Measurements from ENCODE around the gene ATP8A1.

Gene ATP8A1

GRCh38 chr4:42489095-42489494 lies 167.8 kb downstream of the ATP8A1 start:
- no peak for TF ChIP-seq RAD21 (IDR thresholded peaks at IDR 0.05; ENCODE audit: low read depth)
- no peak for TF ChIP-seq TEAD4 (IDR thresholded peaks at IDR 0.05)
- TF ChIP-seq FOXM1 (IDR thresholded peaks at IDR 0.05; ENCODE audit: borderline replicate concordance, low read depth): no peak
- TF ChIP-seq REST (IDR thresholded peaks at IDR 0.05; ENCODE audit: low read depth): no peak
- no peak for TF ChIP-seq CEBPB (IDR thresholded peaks at IDR 0.05)

- TF ChIP-seq TCF12 (IDR thresholded peaks at IDR 0.05; ENCODE audit: low read depth) (no peak), MAX (IDR thresholded peaks at IDR 0.05) (no peak), FOXM1 (IDR thresholded peaks at IDR 0.05; ENCODE audit: borderline replicate concordance, low read depth) (no peak), USF1 (IDR thresholded peaks at IDR 0.05) (no peak), TEAD4 (IDR thresholded peaks at IDR 0.05) (no peak), CEBPB (IDR thresholded peaks at IDR 0.05) (no peak), ZBTB7A (IDR thresholded peaks at IDR 0.05; ENCODE audit: low read depth) (no peak), EP300 (IDR thresholded peaks at IDR 0.05; ENCODE audit: borderline replicate concordance) (no peak), RAD21 (IDR thresholded peaks at IDR 0.05; ENCODE audit: low read depth) (no peak)
Measured at GRCh38 chr4:42488554-42488953, 168.4 kb downstream of the ATP8A1 start.

GRCh38 chr4:42488114-42488513 lies 168.8 kb downstream of the ATP8A1 start:
- TF ChIP-seq ZBTB7A (IDR thresholded peaks at IDR 0.05; ENCODE audit: low read depth) (no peak), FOXM1 (IDR thresholded peaks at IDR 0.05; ENCODE audit: borderline replicate concordance, low read depth) (no peak), TCF12 (IDR thresholded peaks at IDR 0.05; ENCODE audit: low read depth) (no peak), TEAD4 (IDR thresholded peaks at IDR 0.05) (no peak), NFIC (IDR thresholded peaks at IDR 0.05) (no peak), CEBPB (IDR thresholded peaks at IDR 0.05) (no peak), MAX (IDR thresholded peaks at IDR 0.05) (no peak), USF1 (IDR thresholded peaks at IDR 0.05) (no peak), EP300 (IDR thresholded peaks at IDR 0.05; ENCODE audit: borderline replicate concordance) (no peak), REST (IDR thresholded peaks at IDR 0.05; ENCODE audit: low read depth) (no peak)

GRCh38 chr4:42487230-42487629 lies 169.7 kb downstream of the ATP8A1 start:
- TF ChIP-seq MAX (IDR thresholded peaks at IDR 0.05): no peak
- TF ChIP-seq YY1 (IDR thresholded peaks at IDR 0.05; ENCODE audit: low read depth): no peak

GRCh38 chr4:42484630-42485029 lies 172.3 kb downstream of the ATP8A1 start:
- TF ChIP-seq USF1 (IDR thresholded peaks at IDR 0.05): no peak
- TF ChIP-seq TCF12 (IDR thresholded peaks at IDR 0.05; ENCODE audit: low read depth): no peak
- TF ChIP-seq REST (IDR thresholded peaks at IDR 0.05; ENCODE audit: low read depth): no peak
- TF ChIP-seq TEAD4 (IDR thresholded peaks at IDR 0.05): no peak
- no peak for TF ChIP-seq RAD21 (IDR thresholded peaks at IDR 0.05; ENCODE audit: low read depth)
- no peak for TF ChIP-seq NFIC (IDR thresholded peaks at IDR 0.05)
- no peak for TF ChIP-seq MAX (IDR thresholded peaks at IDR 0.05)
- TF ChIP-seq TAF1 (IDR thresholded peaks at IDR 0.05; ENCODE audit: low read depth): no peak
- no peak for TF ChIP-seq FOXM1 (IDR thresholded peaks at IDR 0.05; ENCODE audit: borderline replicate concordance, low read depth)
- TF ChIP-seq EP300 (IDR thresholded peaks at IDR 0.05; ENCODE audit: borderline replicate concordance): no peak
- no peak for TF ChIP-seq ZBTB7A (IDR thresholded peaks at IDR 0.05; ENCODE audit: low read depth)
- TF ChIP-seq EGR1 (IDR thresholded peaks at IDR 0.05): no peak
- TF ChIP-seq CREB1 (IDR thresholded peaks at IDR 0.05; ENCODE audit: low read depth): no peak
- TF ChIP-seq YY1 (IDR thresholded peaks at IDR 0.05; ENCODE audit: low read depth): no peak
- TF ChIP-seq CEBPB (IDR thresholded peaks at IDR 0.05): no peak
